ENCODE measurements around the gene THAP12. TPM values are rescaled to one million over a fixed set of nuclear protein-coding genes. Genes with fewer than 3 reads are reported as not detected.

THAP12 gene
- total and polyA plus RNA-seq, 2 of the 13 experiments (the other 11 are each of a cell fraction or from before 2014, with no cell fraction given): 18.8 to 51.3 TPM

DNA sequence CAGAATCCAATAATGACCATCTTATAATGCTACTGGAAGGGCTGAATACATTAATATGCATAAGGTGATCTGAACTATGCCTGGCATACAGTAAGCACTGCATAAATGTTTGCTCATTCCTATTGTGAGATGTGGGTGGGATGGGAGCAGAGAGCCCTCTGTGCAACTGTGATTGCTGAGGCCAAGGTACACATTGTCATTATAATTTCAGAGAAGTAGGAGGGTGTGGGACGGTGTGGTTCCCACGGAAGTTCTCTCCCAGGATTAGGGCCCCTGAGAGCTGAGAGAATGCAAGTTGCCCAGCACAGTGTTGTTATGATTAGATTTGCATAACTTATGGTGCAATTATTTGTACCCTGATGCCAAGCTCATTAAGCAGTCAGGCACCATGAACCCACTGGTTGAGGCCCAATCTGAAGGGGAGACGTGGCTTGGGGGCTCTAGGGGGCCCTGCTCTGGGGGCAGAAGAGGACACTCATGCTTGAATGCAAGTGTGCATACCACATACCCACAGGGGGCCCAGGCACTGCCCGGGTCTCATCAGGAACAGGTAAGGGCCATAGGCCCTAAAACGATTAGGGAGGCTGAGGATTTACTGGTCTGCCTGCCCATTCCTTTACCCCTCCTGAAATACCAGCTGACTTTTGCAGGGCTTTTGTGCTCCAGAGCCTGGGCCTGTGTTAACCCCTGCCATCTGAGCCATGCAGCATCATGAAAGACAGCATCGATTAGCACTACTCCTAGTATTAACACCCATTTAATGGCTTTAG, 72.8 kb downstream of the THAP12 start:
- Histone ChIP-seq H3K27me3 (ENCODE audit: control insufficient read depth in 1 of 2, insufficient read depth in 2 of 2, low read length in 2 of 2) (peaks cover 2 to 32% of the 10 kb centered on the region in 2 experiments; a peak in 4 of 5 replicates), H3K4me1 (ENCODE audit: insufficient read depth, low read length) (no peaks in the 10 kb centered on the region), H3K36me3 (replicated peaks in 1 of 2; ENCODE audit: control insufficient read depth in 1 of 2, insufficient read depth in 2 of 2, low read length in 2 of 2) (no peaks in the 10 kb centered on the region), H3K79me2 (ENCODE audit: insufficient read depth, low read length) (no peaks in the 10 kb centered on the region), H3K9ac (ENCODE audit: insufficient read depth, low read depth, low read length) (no peak overlapping the region), H3K27ac (ENCODE audit: extremely low read length, insufficient read depth, low read length) (no peak overlapping the region), H3K4me3 (replicated peaks in 1 of 3; ENCODE audit: insufficient read depth in 1 of 3, low read depth in 2 of 3, low read length in 3 of 3) (no peak overlapping the region), H3K4me2 (ENCODE audit: low read depth, low read length) (no peak overlapping the region), H3K9me3 (ENCODE audit: low read length) (no peaks in the 10 kb centered on the region), H2AFZ (ENCODE audit: low read length) (no peak overlapping the region), H4K20me1 (ENCODE audit: insufficient read depth, low read length) (no peaks in the 10 kb centered on the region)
- in situ Hi-C loops (cut with HindIII; ENCODE audit: extremely low pct_ligation_motif_present, low pct_unique_long_range_greater_than_20kb): no loop called here
- no peak for DNase-seq (ENCODE audit: low spot score)
- 31% methylated on average over 3 of the region's 6 CpGs for whole genome bisulfite sequencing (ENCODE audit: low lambda C conversion rate)
- BruUV-seq (replicated peaks): no TSS peak
- ChIA-PET POLR2A (no interaction called here), CTCF (ENCODE audit: low intra/inter-chr PET ratio, low total read pairs) (no interaction called here)
- no peak for ATAC-seq
- intact Hi-C loops (cut with micrococcal nuclease; ENCODE audit: unreplicated experiment): no loop called here
- TF ChIP-seq ZNF549 (CRISPR knock-in tag; IDR thresholded peaks at IDR 0.05) (no peak), RNF2 (conservative IDR thresholded peaks at IDR 0.05; ENCODE audit: low read depth) (no peak), SOX6 (IDR thresholded peaks at IDR 0.05) (no peak), SOX6 (CRISPR knock-in tag; IDR thresholded peaks at IDR 0.05) (no peak), NAIF1 (CRISPR knock-in tag; IDR thresholded peaks at IDR 0.05; ENCODE audit: borderline replicate concordance) (no peak), SRSF1 (optimal IDR thresholded peaks at IDR 0.05; ENCODE audit: low read depth, low read length) (no peak), FOXM1 (CRISPR knock-in tag; IDR thresholded peaks at IDR 0.05) (no peak), ARNTL (CRISPR knock-in tag; IDR thresholded peaks at IDR 0.05) (no peak)
- FAIRE-seq: no peak

GRCh38 chr11:76307396-76307795, 73.5 kb downstream of the THAP12 start:
- no peak overlapping the region for H3K27ac ChIP-seq (ENCODE audit: extremely low read length, insufficient read depth, low read length)
- ChIA-PET POLR2A (no interaction called here), CTCF (ENCODE audit: low intra/inter-chr PET ratio, low total read pairs) (no interaction called here)
- intact Hi-C loops (cut with micrococcal nuclease; ENCODE audit: unreplicated experiment): no loop called here
- H3K79me2 ChIP-seq (ENCODE audit: insufficient read depth, low read length): no peaks in the 10 kb centered on the region
- H2AFZ ChIP-seq (ENCODE audit: low read length): no peak overlapping the region
- H3K4me3 ChIP-seq (replicated peaks in 1 of 3; ENCODE audit: insufficient read depth in 1 of 3, low read depth in 2 of 3, low read length in 3 of 3): no peak overlapping the region
- in situ Hi-C loops (cut with HindIII; ENCODE audit: extremely low pct_ligation_motif_present, low pct_unique_long_range_greater_than_20kb): no loop called here
- no peaks in the 10 kb centered on the region for H3K4me1 ChIP-seq (ENCODE audit: insufficient read depth, low read length)
- 37% methylated on average over 4 of the region's 9 CpGs for WGBS (ENCODE audit: low lambda C conversion rate)
- DNase-seq (ENCODE audit: low spot score) (no peak), FAIRE-seq (no peak), ATAC-seq (no peak)
- no peak overlapping the region for H3K9ac ChIP-seq (ENCODE audit: insufficient read depth, low read depth, low read length)
- no peaks in the 10 kb centered on the region for H3K9me3 ChIP-seq (ENCODE audit: low read length)
- no peaks in the 10 kb centered on the region for H4K20me1 ChIP-seq (ENCODE audit: insufficient read depth, low read length)
- H3K27me3 ChIP-seq (ENCODE audit: control insufficient read depth in 1 of 2, insufficient read depth in 2 of 2, low read length in 2 of 2): peaks cover 2 to 25% of the 10 kb centered on the region in 2 experiments; a peak in 4 of 5 replicates
- BruUV-seq (replicated peaks): no TSS peak
- H3K36me3 ChIP-seq (replicated peaks in 1 of 2; ENCODE audit: control insufficient read depth in 1 of 2, insufficient read depth in 2 of 2, low read length in 2 of 2): no peaks in the 10 kb centered on the region
- no peak overlapping the region for H3K4me2 ChIP-seq (ENCODE audit: low read depth, low read length)
- TF ChIP-seq TBP (CRISPR knock-in tag; IDR thresholded peaks at IDR 0.05): no peak
- TF ChIP-seq DBP (CRISPR knock-in tag; IDR thresholded peaks at IDR 0.05; ENCODE audit: not compliant biosample characterization): no peak
- no peak for TF ChIP-seq HINFP (CRISPR knock-in tag; IDR thresholded peaks at IDR 0.05; ENCODE audit: low read depth)
- no peak for TF ChIP-seq ETS1 (CRISPR knock-in tag; IDR thresholded peaks at IDR 0.05)

Data from HepG2 (cell line).